ENCODE data around the gene MED14. TPM values are rescaled to one million over a fixed set of nuclear protein-coding genes. Genes with fewer than 3 reads are reported as not detected.

MED14 gene
- total RNA-seq, 1 donor from 2014 or later, result 32.6 TPM

- Histone ChIP-seq H3K36me3 (peaks cover 43% of the 10 kb centered on the region), H3K4me1 (no peaks in the 10 kb centered on the region), H3K4me3 (no peak overlapping the region), H3K27me3 (ENCODE audit: low read depth) (no peaks in the 10 kb centered on the region), H3K9me3 (no peaks in the 10 kb centered on the region), H3K27ac (no peak overlapping the region)
- TF ChIP-seq CTCF (IDR thresholded peaks at IDR 0.05), result no peak
- ATAC-seq (no peak), DNase-seq (no peak)
- intact Hi-C loops (cut with DNase I), result no loop called here
Observed at GRCh38 chrX:40603446-40603845, 131.9 kb downstream of the MED14 start.

Other genes with a start within 250 kb of the MED14 start
- 130 TPM for gene ATP6AP2, start 154.6 kb downstream of the MED14 start, total RNA-seq
- not detected for gene MPC1L, start 112.1 kb downstream of the MED14 start, total RNA-seq
- gene CXorf38, start 88.0 kb downstream of the MED14 start, total RNA-seq, result 16.8 TPM

Measured in lower lobe of right lung (tissue), 2 donors.